K562 (cell line): ENCODE results near the gene ZDHHC16. TPM values are rescaled to one million over a fixed set of nuclear protein-coding genes. Genes with fewer than 3 reads are reported as not detected.

ENCODE experiments used
- ATAC-seq: fragments of 200-7000 bp; cut with Tn5 transposase; 3 replicates; pipeline ENCODE4 v1.9.1; 2020; ENCODE audit warnings: moderate library complexity
- BruUV-seq: library from RNA; stranded (reverse); fragments of 400-500 nt; replicated peaks from 2 replicates; lab custom pipeline; 2021; lab: Mats Ljungman, UMichigan
- CTCF ChIA-PET: fragments of 300-600 bp; formaldehyde crosslinking; extraction: SDS; loops from one replicate; lab custom pipeline; 2021; ENCODE audit warnings: low intra/inter-chr PET ratio; lab: Yijun Ruan, JAX
- POLR2A ChIA-PET: fragments of 300-600, 350-650 bp; sonication (Branson Sonifier 250); formaldehyde crosslinking; extraction: SDS; loops from one replicate; lab custom pipeline; 2021; ENCODE audit warnings: antibody characterized with exemption, inconsistent platforms; lab: Yijun Ruan, JAX
- DNase-seq, 4 experiments: peaks; one replicate each; pipeline versions ENCODE4 v3.0.0 to v3.0.0-alpha.2; 2011 to 2018; ENCODE audit warnings: low spot score in 3 of 4, mixed read lengths in 3 of 4; ENCODE audit errors: extremely low read depth in 1 of 4
- FAIRE-seq: peaks from 2 replicates; lab custom pipeline; 2011; peaks lifted over from hg19 to GRCh38; lab: Jason Lieb, UNC
- H2AFZ ChIP-seq: 2 replicates; pipeline ENCODE4 v1.6.0; 2011; ENCODE audit warnings: low read depth, low read length, control low read depth, inconsistent platforms
- H3K27ac ChIP-seq: fragments of 200-600 bp; 3 replicates; pipeline ENCODE4 v1.8.0; 2011; ENCODE audit warnings: low read depth, mild to moderate bottlenecking, control low read depth, inconsistent platforms, low read length, moderate library complexity, mixed read lengths; ENCODE audit errors: extremely low read depth
- H3K27me3 ChIP-seq, 2 experiments: fragments of 300-600 bp in 1 of 2; 2 replicates in 1 of 2; 3 replicates in 1 of 2; pipeline versions ENCODE4 v1.6.0 to v1.8.0; 2011; ENCODE audit warnings: inconsistent platforms in 2 of 2, low read length in 2 of 2, mild to moderate bottlenecking in 1 of 2, mixed read lengths in 1 of 2, moderate library complexity in 1 of 2; ENCODE audit not compliant: control insufficient read depth in 2 of 2, insufficient read depth in 2 of 2
- H3K36me3 ChIP-seq: fragments of 300-600 bp; 3 replicates; pipeline ENCODE4 v1.8.0; 2011; ENCODE audit warnings: mild to moderate bottlenecking, low read length, inconsistent platforms; ENCODE audit not compliant: control insufficient read depth, insufficient read depth
- H3K4me1 ChIP-seq, 2 experiments: fragments of 200-600 bp in 1 of 2; replicated peaks in 1 of 2; 2 replicates in 1 of 2; 3 replicates in 1 of 2; pipeline versions ENCODE4 v1.5.1 to v1.8.0; 2011; ENCODE audit warnings: inconsistent platforms in 2 of 2, low read length in 2 of 2, mild to moderate bottlenecking in 1 of 2, mixed read lengths in 1 of 2, moderate library complexity in 1 of 2; ENCODE audit not compliant: control insufficient read depth in 2 of 2, insufficient read depth in 2 of 2
- H3K4me2 ChIP-seq: 2 replicates; pipeline ENCODE4 v1.6.1; 2011; ENCODE audit warnings: low read length, control low read depth, inconsistent platforms, mixed read lengths; ENCODE audit not compliant: insufficient read depth
- H3K4me3 ChIP-seq: fragments of 200-600 bp; sonication (generic), shearing (Covaris generic); 2 replicates; pipeline ENCODE4 v1.5.1; 2016; ENCODE audit warnings: control low read depth, inconsistent platforms
- H3K79me2 ChIP-seq: fragments of 200-600 bp; 3 replicates; pipeline ENCODE4 v1.8.0; 2011; ENCODE audit warnings: low read length, inconsistent platforms; ENCODE audit not compliant: control insufficient read depth, insufficient read depth
- H3K9ac ChIP-seq, 2 experiments: 2 replicates each; pipeline versions ENCODE4 v1.6.0 to v1.6.1; 2011; ENCODE audit warnings: low read depth in 2 of 2, low read length in 2 of 2, control low read depth in 1 of 2, inconsistent platforms in 1 of 2, mild to moderate bottlenecking in 1 of 2, mixed read lengths in 1 of 2; ENCODE audit not compliant: insufficient read depth in 1 of 2
- H3K9me1 ChIP-seq: one replicate; pipeline ENCODE4 v1.6.0; 2011; ENCODE audit warnings: inconsistent platforms, mild to moderate bottlenecking, low read length, moderate library complexity; ENCODE audit not compliant: control insufficient read depth, insufficient read depth
- H3K9me3 ChIP-seq: replicated peaks from 2 replicates; pipeline ENCODE4 v1.5.1; 2011; ENCODE audit warnings: low read depth, low read length, inconsistent platforms; ENCODE audit not compliant: control insufficient read depth, insufficient read depth
- H4K20me1 ChIP-seq: replicated peaks from 2 replicates; pipeline ENCODE4 v1.6.1; 2011; ENCODE audit warnings: low read length, inconsistent platforms, mixed read lengths; ENCODE audit not compliant: control insufficient read depth, insufficient read depth
- CREB5 ChIP-seq: fragments of 250-450 bp; sonication (Bioruptor Pico); IDR thresholded peaks from 2 replicates; pipeline ENCODE4 v1.5.0; 2020; ENCODE audit warnings: mild to moderate bottlenecking
- IRF9 ChIP-seq: fragments of 450-650 bp; IDR thresholded peaks from 2 replicates; pipeline ENCODE4 v1.6.1; 2016; ENCODE audit warnings: missing biosample characterization, missing genetic modification characterization
- JUND ChIP-seq, 2 experiments: IDR thresholded peaks; 2 replicates in 1 of 2; 3 replicates in 1 of 2; pipeline ENCODE4 v1.6.1; 2011; ENCODE audit warnings: borderline replicate concordance in 2 of 2, low read depth in 2 of 2, low read length in 2 of 2, improper control_type of control experiment in 1 of 2, missing biosample characterization in 1 of 2, missing genetic modification characterization in 1 of 2, missing genetic modification reagents in 1 of 2
- LCOR ChIP-seq: sonication (generic); formaldehyde crosslinking; IDR thresholded peaks from 2 replicates; pipeline ENCODE4 v1.8.0; 2022; ENCODE audit warnings: mild to moderate bottlenecking, missing genetic modification reagents
- SIRT6 ChIP-seq: IDR thresholded peaks from one replicate; pipeline ENCODE4 v1.6.1; 2012; ENCODE audit warnings: low read depth, mild to moderate bottlenecking, control low read depth, inconsistent platforms, low read length, moderate library complexity
- STAT5A ChIP-seq: IDR thresholded peaks from 2 replicates; pipeline ENCODE4 v1.6.1; 2012; ENCODE audit warnings: low read length, inconsistent platforms, borderline replicate concordance
- TBP ChIP-seq: optimal IDR thresholded peaks from 2 replicates; pipeline ENCODE3; 2011; ENCODE audit warnings: low read depth, low read length, improper control_type of control experiment
- ZSCAN32 ChIP-seq: fragments of 450-650 bp; formaldehyde crosslinking; IDR thresholded peaks from 2 replicates; pipeline ENCODE4 v1.4.0; 2020; ENCODE audit warnings: mild to moderate bottlenecking, moderate library complexity
- WGBS: fragments of 100-300 bp; shearing (Covaris generic); methylation state at CpG from one replicate; pipeline ENCODE4 v1.1.6; 2016; ENCODE audit warnings: low coverage, mixed read lengths; ENCODE audit not compliant: insufficient coverage; ENCODE audit errors: missing lambda C conversion rate; 5-methylcytosine and 5-hydroxymethylcytosine counted together
- in situ Hi-C: fragments of 300-500 bp; cut with MboI; formaldehyde crosslinking; loops from 4 replicates; pipeline ENCODE4 v1.15.0; 2018; ENCODE audit warnings: inconsistent platforms, mixed read lengths
- intact Hi-C: fragments of 100-400 bp; cut with micrococcal nuclease; formaldehyde crosslinking; loops from 2 replicates; pipeline ENCODE4 v1.14.2; 2022
- polyA plus RNA-seq, 8 experiments: library from polyadenylated mRNA; depleted of rRNA in 4 of 8; stranded (reverse) in 5 of 8; unstranded in 3 of 8; fragments of >200 nt; fragmentation: Nextera tagmentation in 2 of 8; fragmentation: Illumina TruSeq in 1 of 8; extraction: Ambion mirVana in 2 of 8; extraction: Trizol in 1 of 8; gene quantifications; 2 replicates each; pipeline versions ENCODE4 v1.2.1 to v1.2.3, GENCODE V29; 2011 to 2014; ENCODE audit warnings: inconsistent platforms in 1 of 8, missing spikeins in 1 of 8
- total RNA-seq, 7 experiments: library from RNA; depleted of rRNA in 6 of 7; stranded (reverse); fragments of >200 nt in 6 of 7; fragmentation: Illumina TruSeq in 2 of 7; extraction: Trizol in 2 of 7; gene quantifications; 2 replicates each; pipeline versions ENCODE4 v1.2.1 to v1.2.3, GENCODE V29; 2011 to 2021; ENCODE audit warnings: low replicate concordance in 1 of 7
- TF ChIP-seq, protein P1 (sequence below): fragments of 450-650 bp; IDR thresholded peaks from 2 replicates; pipeline ENCODE4 v1.7.1; 2018; ENCODE audit warnings: mild to moderate bottlenecking, low read depth; ENCODE audit not compliant: partially characterized antibody

ZDHHC16 gene
- total and polyA plus RNA-seq, 9 of the 15 experiments (the other 6 are each of a cell fraction or from before 2014, with no cell fraction given), result 12.5 to 33.8 (median 21.3) TPM

- no peak for ATAC-seq
- intact Hi-C loops, result loop anchor here (5.0 kb wide), 1 partner anchor 88 kb away; no protein-coding TSS in a partner anchor
- H3K9me1 ChIP-seq, result no peaks in the 10 kb centered on the region
- H3K4me3 ChIP-seq, result no peak overlapping the region
- no peaks in the 10 kb centered on the region for H3K4me1 ChIP-seq
- BruUV-seq, result no TSS peak
- WGBS, result 73% methylated on average over 1 of the region's 1 CpG
- no peak for FAIRE-seq
- no peaks in the 10 kb centered on the region for H3K79me2 ChIP-seq
- no peaks in the 10 kb centered on the region for H3K27me3 ChIP-seq
- no peaks in the 10 kb centered on the region for H3K9me3 ChIP-seq
- H3K9ac ChIP-seq, result no peak overlapping the region
- CTCF ChIA-PET, result interaction anchor here (0.6 to 1.1 kb wide), 2 partner anchors 138 to 268 kb away, joined by 3 to 4 read pairs; no protein-coding TSS in a partner anchor
- in situ Hi-C loops, result loop anchor here (5.0 kb wide), 1 partner anchor 148 kb away; no protein-coding TSS in a partner anchor
- H3K27ac ChIP-seq, result no peak overlapping the region
- H2AFZ ChIP-seq, result no peak overlapping the region
- TF ChIP-seq, protein P1, sequence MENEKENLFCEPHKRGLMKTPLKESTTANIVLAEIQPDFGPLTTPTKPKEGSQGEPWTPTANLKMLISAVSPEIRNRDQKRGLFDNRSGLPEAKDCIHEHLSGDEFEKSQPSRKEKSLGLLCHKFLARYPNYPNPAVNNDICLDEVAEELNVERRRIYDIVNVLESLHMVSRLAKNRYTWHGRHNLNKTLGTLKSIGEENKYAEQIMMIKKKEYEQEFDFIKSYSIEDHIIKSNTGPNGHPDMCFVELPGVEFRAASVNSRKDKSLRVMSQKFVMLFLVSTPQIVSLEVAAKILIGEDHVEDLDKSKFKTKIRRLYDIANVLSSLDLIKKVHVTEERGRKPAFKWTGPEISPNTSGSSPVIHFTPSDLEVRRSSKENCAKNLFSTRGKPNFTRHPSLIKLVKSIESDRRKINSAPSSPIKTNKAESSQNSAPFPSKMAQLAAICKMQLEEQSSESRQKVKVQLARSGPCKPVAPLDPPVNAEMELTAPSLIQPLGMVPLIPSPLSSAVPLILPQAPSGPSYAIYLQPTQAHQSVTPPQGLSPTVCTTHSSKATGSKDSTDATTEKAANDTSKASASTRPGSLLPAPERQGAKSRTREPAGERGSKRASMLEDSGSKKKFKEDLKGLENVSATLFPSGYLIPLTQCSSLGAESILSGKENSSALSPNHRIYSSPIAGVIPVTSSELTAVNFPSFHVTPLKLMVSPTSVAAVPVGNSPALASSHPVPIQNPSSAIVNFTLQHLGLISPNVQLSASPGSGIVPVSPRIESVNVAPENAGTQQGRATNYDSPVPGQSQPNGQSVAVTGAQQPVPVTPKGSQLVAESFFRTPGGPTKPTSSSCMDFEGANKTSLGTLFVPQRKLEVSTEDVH, result no peak
- TF ChIP-seq, all 486 proteins: peak for 0
- POLR2A ChIA-PET, result interaction anchor here (0.8 to 1.4 kb wide), 3 partner anchors 8 to 146 kb away, joined by 3 to 4 read pairs (median 4); no protein-coding TSS in a partner anchor
- H3K4me2 ChIP-seq, result no peak overlapping the region
- H4K20me1 ChIP-seq, result no peaks in the 10 kb centered on the region
- DNase-seq, result no peak
- peaks cover 84% of the 10 kb centered on the region for H3K36me3 ChIP-seq
Measured at GRCh38 chr10:97464226-97464625, 18.3 kb downstream of the ZDHHC16 start.

DNA sequence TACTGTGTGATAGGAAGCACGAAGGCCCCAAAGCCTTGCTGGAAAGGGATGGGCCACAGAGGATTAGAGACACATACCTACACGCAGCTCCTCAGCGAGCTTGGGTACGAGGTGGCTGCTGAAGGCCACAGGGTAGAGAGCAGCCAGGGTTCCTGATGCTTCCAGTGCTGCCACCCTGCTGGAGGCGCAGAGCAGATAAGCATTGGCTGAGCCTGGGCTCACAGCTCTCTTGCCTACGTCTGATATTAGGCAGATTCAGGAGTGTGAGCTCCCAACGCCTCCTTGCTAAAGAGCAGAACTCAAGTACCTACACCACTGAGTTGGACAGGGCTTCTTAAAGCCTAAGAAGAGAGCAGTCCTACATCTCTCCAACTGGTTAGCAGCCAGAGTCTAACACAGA is 20.0 kb downstream of the ZDHHC16 start:
- H4K20me1 ChIP-seq, result no peaks in the 10 kb centered on the region
- H3K4me3 ChIP-seq, result no peak overlapping the region
- no peaks in the 10 kb centered on the region for H3K79me2 ChIP-seq
- no peaks in the 10 kb centered on the region for H3K9me3 ChIP-seq
- no peak overlapping the region for H2AFZ ChIP-seq
- no peaks in the 10 kb centered on the region for H3K4me1 ChIP-seq
- no peaks in the 10 kb centered on the region for H3K27me3 ChIP-seq
- in situ Hi-C loops, result no loop called here
- H3K36me3 ChIP-seq, result peaks cover 83% of the 10 kb centered on the region
- FAIRE-seq (no peak), DNase-seq (no peak), ATAC-seq (no peak)
- no TSS peak for BruUV-seq
- H3K9me1 ChIP-seq, result no peaks in the 10 kb centered on the region
- 100% methylated on average over 6 of the region's 7 CpGs for WGBS
- ChIA-PET CTCF (no interaction called here), POLR2A (interaction anchor here (1.0 to 3.1 kb wide), 5 partner anchors 9 to 131 kb away, joined by 3 to 12 read pairs (median 3); no protein-coding TSS in a partner anchor)
- no peak overlapping the region for H3K9ac ChIP-seq
- no peak overlapping the region for H3K27ac ChIP-seq
- H3K4me2 ChIP-seq, result no peak overlapping the region
- intact Hi-C loops, result no loop called here
- TF ChIP-seq JUND (IDR thresholded peaks at IDR 0.05; ENCODE audit: borderline replicate concordance, low read depth, low read length), result no peak
- no peak for TF ChIP-seq JUND (tag; IDR thresholded peaks at IDR 0.05; ENCODE audit: borderline replicate concordance, low read depth, low read length)
- no peak for TF ChIP-seq IRF9 (tag)
- no peak for TF ChIP-seq ZSCAN32 (CRISPR knock-in tag)
- no peak for TF ChIP-seq STAT5A
- no peak for TF ChIP-seq LCOR (CRISPR knock-in tag)
- TF ChIP-seq CREB5 (CRISPR knock-in tag), result no peak
- no peak for TF ChIP-seq TBP
- TF ChIP-seq SIRT6, result no peak
